ENCODE data around the gene ENTR1.

The ENTR1 gene, protein sequence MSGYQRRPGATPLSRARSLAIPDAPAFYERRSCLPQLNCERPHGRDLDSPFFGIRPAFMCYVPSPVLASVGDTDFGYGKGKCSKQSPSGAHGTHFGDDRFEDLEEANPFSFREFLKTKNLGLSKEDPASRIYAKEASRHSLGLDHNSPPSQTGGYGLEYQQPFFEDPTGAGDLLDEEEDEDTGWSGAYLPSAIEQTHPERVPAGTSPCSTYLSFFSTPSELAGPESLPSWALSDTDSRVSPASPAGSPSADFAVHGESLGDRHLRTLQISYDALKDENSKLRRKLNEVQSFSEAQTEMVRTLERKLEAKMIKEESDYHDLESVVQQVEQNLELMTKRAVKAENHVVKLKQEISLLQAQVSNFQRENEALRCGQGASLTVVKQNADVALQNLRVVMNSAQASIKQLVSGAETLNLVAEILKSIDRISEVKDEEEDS

DNA sequence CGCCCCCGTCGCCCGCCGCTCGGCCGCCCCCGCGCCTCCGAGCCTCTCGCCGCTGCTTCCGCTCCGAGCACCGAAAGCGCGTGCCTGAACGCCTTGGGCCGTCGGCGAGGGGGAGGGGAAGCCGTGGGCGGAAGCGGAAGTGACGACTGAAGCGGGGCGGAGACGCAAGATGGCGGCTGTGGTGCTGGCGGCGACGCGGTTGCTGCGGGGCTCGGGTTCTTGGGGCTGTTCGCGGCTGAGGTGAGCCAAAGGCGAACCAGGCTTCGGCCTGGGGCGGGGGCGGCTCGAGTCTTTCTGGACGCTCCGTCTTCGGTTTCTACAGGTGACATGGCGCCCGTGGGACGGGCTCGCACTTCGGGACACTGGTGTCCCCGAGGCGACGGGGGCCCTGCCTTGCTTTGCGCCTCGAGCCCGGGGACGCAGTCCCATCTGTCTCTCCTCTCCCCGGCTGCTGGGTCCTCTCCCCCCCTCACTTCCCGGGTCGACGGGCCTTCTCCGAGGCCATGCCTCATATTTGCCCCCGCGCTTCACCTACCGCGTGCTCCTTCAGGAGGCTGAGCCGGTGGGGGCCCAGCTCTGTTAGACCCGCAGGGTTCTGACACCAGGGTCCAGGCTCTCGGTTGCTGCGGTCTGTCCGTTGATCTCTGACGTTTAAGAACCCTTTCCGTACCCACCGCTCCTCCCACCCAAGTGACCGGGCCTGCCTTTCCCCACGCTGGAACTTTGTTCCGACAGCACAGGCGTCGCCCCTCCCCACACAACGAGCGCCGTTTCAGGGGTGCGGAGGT is at the start of gene ENTR1, which contains the start of gene PMPCA:
Gene ENTR1, minus strand, starts transcription at position 115 of the 788 bp plus-strand sequence. CDS start 217 bp downstream, outside the sequence.
Gene PMPCA, plus strand, starts transcription at position 159 of the 788 bp plus-strand sequence. Its CDS starts 11 bp downstream, at position 170.
- DNase-seq (ENCODE audit: low read depth): peak; percentile 95

DNA sequence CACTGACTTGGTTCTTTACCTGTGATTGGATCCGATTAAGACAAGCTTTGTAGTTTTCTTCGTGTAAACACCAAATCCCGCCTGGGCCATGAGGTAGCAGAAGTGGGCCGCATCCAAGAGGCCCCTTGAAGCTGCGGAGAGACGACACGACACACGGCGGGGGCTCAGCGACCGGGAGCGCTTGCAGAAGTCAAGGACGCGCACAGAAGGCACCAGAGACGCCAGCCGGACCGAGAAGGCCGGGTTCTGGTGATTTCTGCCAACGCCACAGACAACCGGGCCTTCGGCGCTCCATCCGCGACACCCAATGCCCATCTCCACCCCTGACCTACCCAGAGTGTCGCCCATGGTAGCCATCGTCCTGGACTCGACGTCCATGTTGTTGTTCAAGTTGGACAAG is 49.0 kb upstream of the ENTR1 start:
- DNase-seq (ENCODE audit: low read depth): no peak

DNA sequence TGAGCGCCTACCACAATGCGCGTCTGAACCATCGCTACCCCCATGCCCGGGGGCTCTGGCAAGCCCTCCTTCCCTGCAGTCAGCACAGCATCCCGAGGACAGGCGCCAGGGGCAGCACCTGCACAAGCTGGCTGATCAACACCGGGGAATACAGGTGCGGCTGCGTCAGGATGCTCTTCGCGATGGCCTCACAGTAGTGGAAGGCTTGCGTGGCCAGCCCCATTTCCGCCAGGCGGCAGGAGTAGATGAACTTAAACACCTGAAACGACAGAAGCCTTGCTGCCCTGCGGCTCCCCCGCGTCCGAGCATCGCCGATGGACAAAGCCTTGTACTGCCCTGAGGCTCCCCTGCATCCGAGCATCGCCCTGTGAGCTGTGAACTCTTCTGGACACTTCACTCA is 46.9 kb upstream of the ENTR1 start:
- no peak for DNase-seq (ENCODE audit: low read depth)

DNA sequence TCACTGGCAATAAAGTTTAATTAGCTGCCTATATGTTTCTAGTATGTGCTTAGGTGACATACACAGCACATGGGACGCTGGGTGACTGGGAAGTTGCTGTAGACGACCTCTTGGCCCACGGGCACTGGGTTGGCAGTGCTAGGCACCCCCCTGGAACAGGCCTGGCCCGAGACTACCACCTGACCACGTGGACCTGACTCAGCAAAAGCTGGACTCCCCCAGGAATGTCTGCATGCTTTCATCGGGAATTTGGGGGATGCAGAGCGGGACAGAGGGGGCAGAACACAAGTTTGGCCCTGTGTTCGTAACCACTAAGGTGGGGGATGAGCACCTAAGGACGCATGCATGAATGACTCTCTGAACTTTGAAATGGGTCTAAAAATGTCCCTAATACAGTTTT is 45.8 kb upstream of the ENTR1 start:
- no peak for DNase-seq (ENCODE audit: low read depth)

DNA sequence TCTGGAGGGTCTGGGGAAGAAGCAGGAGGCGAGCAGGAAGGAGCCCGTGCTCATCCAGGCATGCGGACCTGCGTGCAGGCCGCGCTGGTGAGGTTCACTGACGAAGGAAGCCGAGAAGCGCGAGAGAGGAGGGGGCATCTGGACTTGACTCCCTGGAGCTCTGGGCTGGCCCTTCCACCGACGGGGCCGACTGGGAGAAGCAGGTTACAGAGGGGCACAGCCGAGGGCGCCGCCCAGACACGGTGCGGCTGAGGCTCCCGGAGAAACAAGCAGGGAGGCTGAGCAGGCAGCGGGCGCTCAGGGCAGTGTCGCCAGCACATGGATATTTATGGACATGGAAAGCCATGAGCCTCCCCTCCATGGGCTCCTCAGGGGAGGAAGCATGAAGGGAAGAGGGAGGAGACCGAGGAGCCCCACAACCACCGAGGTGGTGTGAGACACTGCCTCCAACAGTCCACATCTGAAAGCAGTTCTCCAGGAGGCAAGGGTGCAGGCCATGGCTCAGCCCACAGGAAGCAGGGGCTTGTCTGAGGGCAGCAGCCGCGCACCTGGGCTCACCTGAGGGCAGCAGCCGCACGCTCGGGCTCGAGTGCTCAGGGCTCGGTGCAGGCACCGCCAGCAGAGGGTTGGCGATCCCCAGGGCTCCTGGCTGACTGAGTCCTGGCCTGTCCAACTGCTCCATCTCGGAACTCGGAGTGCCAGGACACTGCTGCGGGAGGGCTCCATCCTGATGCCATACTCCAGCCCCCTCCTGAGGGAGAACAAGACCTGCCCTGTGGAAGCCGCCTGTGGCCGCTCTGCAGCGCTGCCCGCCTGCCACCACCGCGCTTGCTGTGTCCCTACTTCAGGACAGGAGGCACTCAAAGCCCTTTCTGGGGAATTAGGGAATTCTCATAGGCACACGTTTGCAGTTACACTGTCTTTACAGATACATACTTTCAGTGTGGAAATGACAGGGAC is 44.9 kb upstream of the ENTR1 start:
- DNase-seq (ENCODE audit: low read depth): no peak

DNA sequence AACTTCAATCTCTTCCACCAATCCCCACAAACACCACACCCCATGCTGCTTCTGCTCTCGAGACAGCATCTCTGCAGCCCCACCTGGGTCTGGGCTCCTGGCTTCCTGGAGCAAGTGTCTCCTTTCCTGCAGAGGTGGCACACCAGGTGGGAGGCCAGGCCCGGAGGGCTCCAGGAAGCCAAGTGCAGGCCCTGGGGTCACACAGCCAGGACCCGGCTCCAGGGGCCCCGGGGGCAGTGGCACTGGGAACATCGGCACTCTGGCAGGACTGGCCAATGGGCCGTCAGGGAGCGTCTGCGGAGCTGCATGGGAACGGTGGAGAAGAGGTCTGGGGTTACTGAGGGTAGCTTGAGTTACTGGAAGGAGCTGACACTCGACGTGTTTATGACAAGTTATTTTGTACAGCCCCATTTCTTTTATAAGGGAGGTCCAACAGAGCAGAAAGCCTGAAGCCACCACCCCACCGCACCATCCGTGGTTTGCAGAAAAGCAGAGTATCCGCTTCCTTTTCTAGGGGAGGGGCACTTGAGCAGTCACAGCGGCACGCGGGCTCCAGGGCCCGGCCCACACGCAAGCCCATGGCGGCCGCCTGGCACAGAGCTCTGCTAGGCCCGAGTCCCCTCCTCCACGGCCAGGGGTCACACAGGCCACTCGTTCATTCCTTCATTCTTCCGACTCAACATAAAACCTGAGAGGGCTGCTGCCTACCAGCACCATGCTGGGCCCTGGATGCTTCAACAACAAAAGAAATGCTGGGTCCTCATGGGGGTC is 43.8 kb upstream of the ENTR1 start:
- no peak for DNase-seq (ENCODE audit: low read depth)

DNA sequence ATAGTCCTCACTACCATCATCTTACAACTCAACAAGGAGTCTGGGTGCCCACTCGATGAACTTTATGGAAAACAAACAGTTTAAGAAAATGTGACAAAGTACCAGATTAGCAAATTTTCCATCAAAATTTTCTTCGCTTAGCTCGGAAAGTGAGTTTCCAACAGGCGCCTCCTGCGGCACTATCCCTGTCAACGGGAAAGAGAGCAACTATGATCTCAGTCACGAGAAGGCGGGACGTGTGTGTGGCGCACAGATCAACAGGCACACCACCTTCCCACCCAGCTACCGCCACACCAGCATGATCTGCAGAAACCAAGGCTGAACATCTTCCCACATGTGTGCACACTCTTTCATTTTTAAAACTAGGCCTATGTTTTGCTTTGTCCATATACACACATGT is 42.9 kb upstream of the ENTR1 start:
- no peak for DNase-seq (ENCODE audit: low read depth)

DNA sequence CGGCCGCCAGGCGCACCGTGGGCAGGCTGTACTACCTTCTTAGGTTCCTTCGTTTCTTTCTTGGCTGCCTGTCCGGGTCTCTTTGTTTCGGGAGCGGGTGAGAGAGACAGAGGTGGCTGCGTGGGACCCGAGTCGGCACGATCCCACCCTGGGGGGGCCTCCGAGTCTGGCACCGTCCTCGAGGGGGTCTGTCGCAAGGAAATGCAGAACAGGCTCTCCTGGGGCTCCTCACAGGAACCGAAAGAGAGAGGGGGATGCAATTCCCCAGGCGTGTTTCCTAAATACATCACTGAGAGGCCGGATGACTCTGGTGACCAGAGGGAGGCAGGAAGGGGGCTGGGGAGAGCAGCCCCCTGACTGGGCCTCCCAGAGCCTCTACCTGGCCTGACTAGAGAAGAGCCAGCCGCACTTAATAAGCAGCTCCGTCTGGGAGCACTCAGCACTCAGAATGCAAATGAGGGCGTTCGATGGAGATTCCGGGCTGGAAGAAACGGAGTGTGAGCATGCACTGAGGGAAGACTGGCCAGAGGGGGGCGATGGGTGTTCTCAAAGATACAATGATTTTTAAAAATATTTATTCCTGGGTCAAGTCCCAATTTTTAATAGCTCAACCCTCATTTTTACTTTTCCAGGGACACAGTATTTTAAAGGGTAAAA is 40.9 kb upstream of the ENTR1 start:
- no peak for DNase-seq (ENCODE audit: low read depth)

DNA sequence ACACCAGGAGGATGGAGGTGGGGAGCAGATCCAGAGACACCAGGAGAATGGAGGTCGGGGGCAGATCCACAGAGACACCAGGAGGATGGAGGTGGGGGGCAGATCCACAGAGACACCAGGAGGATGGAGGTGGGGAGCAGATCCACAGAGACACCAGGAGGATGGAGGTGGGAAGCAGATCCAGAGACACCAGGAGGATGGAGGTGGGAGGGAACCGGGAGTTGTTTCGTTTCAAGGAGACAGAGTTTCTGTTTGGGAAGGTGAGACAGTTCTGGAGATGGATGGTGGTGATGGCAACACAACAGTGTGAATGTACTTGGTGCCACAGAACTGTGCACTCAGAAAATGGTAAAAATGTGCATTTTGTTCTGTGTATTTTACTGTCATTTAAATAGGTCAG is 38.2 kb upstream of the ENTR1 start:
- DNase-seq (ENCODE audit: low read depth): no peak

DNA sequence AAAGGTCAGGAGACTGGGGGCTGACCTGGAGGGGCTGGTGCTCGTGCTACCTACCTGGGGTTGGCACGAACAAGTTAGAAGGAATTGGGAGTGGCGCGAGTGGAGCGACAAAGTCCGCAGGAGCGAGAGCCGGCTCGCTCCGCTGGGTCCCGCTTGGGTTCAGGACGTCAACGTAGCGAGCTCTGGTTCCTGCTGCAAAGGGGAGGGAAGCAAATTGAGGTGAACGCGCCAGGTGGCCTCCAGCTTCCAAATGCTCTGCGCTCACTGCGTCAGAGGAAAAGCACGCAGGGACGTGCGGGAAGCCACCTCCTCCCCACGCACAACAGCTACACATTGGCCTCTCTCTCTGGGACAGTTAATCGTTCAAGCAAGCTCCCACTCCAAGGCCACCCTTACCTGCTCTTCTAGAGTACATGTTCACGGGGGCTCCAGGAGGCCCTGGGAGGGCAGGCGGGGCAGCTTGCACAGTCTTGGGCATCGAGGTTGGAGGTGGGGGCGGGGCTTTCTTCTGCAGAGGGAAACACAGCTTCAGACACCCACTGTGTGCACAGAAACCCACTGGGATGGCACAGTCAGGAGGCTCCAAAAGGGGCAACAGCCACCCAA is 36.9 kb upstream of the ENTR1 start:
- no peak for DNase-seq (ENCODE audit: low read depth)

DNA sequence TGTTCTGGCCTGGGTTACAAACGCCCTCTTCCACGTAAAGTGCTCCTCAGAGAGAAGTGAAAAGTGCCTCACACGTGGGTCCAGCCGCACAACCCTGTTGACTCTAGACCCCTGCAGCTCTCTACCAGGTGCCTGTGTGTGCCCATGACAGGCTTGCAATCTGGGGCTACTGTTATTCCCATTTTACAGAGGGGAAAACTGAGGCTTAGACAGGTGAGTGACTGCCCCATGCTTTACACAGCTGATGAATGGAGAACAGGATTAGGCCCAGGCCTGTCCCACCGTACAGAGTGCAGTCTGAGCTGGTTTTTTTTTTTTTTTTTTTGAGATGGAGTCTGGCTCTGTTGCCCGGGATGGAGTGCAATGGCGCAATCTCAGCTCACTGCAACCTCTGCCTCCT is 35.4 kb upstream of the ENTR1 start:
- no peak for DNase-seq (ENCODE audit: low read depth)

DNA sequence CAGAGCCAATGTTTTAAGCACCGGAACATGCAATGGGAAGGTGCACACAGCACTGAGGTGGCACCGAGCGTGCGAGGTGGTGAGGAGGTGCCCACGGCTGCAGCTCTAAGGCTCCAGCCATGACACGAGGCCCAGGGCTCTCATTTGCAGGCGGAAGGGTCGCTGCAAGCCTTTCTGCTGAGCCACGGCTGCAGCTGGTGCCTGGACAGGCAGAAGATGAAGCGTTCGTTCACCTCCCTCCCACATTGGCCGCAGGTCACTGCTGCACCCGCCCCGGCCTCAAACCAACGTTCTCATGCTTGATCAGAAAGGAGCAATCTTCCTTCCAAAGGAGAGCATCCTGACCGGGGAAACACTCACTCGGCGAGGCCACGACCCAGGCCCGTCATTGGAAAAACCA is 33.7 kb upstream of the ENTR1 start:
- DNase-seq (ENCODE audit: low read depth): no peak

DNA sequence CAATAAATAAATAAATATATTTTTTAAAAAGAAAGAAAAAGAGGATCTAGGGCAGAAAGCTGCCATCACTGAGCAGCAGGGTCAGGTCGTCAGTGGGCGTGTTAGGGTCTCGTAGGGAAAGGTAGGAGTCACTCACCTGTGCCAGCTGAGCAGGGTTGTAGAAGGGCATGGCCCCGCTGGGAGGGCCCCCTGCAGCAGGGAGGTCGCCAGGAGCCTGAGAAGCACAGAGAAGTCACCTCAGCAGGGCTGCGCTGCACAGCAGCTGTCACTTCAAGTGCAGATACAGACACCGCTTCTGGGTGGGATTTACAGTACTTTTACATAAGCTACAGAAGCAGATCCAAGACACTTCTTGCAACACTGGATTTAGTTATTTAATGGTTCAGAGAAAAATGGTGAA is 33.3 kb upstream of the ENTR1 start:
- DNase-seq (ENCODE audit: low read depth): no peak

DNA sequence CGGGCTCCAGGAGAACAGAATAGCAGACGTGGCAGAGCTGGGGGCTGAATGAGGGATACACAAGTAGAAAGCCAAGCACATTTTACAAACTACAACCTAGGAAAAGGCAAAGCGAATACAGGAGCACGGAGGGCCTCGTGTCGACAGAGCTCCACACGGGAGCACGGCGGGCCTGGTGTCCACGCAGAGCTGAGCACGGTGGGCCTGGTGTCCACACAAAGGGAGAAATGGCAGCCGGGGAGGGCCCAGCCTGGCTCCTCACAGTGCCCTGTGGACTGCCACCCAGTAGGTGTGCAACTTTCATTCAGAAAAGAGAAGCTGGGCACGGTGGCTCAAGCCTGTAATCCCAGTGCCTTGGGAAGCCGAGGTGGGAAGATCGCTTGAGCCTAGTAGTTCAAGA is 32.7 kb upstream of the ENTR1 start:
- DNase-seq (ENCODE audit: low read depth): no peak

DNA sequence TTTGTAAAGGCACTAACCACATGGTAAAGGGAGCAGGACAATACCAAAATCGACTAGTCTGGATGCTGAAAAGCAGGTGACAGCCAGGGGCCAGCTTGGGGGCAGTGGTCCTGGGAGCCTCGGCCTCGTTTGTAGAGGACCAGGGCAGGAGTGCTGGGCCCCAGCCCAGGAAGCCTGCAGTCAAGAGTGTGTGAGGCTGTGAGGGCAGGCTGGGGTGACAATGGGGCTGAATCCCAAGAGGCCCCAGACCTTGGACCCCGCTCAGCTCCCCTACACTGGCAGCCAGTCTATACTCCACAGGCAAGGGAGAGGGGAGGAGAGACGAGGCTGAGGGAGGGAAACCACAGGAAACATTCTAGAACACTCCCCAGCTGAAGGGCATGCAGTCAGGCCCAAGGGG is 31.9 kb upstream of the ENTR1 start:
- no peak for DNase-seq (ENCODE audit: low read depth)

DNA sequence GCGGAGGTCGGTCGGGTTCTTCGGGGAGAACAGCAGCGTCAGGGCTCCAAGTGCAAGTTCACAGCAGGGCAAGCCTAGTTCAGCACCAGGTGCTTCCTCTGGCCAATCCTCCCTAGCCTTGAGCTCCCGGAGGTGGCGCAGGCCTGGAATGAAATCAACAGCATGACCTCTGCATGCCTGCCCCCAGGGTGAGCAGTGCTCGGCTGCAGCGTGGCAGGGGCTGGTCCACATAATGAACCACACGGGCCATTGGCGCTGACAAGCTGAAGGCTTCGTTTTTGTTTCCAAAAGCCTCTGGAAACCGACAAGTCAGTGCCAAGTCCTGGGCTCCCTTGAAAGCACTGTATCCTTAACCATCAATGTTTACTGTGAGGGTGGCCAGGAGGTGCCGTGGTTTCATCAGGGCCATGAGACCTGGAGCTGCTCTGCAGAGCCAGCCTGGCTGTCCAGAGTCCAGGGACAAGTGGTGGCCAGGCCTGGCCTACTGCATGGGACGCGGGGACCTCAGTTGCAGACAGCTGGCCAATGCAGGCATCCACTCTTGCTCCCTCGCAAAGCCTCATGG is 31.3 kb upstream of the ENTR1 start:
- DNase-seq (ENCODE audit: low read depth): no peak

DNA sequence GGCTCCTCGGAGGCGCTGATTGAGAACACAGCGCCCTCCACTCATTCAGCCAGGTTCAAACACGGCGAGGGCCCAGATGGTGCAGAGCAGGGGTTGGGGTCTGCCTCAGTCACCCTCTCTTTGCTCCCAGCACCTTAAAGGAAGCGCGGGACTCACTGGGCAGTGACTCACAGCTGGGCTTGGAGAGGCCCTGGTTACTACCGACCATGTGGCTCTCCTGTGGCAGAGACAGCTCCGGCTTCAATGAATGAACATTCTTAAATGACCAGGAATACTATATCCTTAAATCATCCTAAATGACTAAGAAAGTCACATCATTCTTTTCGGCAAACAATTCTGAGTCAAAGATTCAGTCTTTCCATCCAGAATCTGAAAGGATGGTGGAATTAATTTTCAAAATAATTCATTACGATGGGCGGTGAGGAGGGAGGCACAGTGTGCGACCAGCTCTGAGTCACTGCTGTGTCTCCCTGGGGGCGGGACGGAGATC is 30.8 kb upstream of the ENTR1 start:
- no peak for DNase-seq (ENCODE audit: low read depth)

DNA sequence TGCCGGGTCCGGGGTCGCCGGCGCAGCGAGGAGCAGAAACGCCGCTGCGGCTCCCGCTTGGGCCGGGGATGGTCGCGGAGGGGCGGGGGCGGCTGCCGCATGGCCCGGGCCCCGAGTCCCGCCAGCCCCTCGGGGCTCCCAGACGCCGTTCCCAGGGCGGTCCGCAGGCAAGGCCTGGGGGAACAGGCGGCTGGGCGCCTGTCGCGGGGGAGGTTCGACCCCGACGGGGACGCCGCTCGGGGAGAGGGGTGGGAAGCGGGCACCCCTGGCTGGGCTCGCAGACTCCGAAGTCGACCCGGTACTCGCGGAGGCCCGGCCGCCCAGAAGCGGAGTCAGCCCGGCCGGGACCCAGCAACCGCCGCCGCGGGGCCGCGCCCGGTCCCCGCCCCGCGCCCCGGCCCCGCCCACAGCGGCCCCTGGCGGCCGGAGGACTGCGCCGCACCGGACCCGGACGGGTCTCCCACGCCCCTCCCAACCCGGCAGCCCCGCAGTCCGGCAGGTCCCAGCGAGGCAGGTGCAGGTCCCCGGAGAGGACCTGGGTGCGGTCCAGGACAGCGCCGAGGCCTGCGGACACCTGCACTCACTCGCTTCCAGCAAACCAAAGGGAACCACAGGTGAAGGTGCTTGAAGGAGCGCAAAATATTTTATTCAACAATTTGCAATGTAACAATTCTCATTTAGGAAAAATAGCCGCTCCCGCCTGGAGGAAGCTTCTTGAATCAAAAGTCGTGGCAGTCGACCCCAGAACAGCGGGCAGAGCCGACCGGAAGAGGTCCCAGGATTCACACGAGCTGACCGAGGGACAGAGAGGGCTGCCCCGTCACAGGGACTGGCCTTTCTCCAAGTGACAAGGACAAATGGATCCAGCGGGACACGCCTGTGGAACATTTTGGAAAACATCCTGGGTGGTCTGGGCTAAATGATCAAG is 29.3 kb upstream of the ENTR1 start, which contains the start of gene INPP5E:
Gene INPP5E, minus strand, starts transcription at position 365 of the 928 bp plus-strand sequence. CDS start 426 bp downstream, outside the sequence.
- peak; percentile 62 for DNase-seq (ENCODE audit: low read depth)

Measured in stimulated activated CD8-positive, alpha-beta memory T cell treated with anti-CD3 and anti-CD28 coated beads, Interleukin-15, amount 100 ng/mL, for 1 hour (primary cell).